Measurements from ENCODE around the gene NTM.

The NTM gene

DNA sequence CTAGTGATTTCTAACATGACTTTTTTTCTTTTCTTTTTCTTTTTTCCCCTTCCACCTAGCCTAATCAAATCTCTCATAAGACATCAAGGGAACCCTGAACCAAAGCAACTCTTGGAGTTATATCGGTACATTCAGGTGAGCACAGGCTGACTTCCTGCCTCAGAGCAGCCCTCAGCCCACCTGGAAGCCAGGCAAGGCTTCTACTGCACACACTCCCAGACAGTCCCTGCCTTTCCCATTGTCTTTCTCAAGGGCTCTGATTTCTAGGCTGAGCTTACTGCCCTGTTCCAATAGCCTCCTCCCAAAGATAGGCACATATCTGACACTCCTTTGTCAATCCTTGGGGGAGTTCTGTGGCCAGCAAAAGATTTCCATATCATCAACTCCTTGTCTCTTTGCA is 629.5 kb downstream of the NTM start (continued):
- TF ChIP-seq, protein P1, sequence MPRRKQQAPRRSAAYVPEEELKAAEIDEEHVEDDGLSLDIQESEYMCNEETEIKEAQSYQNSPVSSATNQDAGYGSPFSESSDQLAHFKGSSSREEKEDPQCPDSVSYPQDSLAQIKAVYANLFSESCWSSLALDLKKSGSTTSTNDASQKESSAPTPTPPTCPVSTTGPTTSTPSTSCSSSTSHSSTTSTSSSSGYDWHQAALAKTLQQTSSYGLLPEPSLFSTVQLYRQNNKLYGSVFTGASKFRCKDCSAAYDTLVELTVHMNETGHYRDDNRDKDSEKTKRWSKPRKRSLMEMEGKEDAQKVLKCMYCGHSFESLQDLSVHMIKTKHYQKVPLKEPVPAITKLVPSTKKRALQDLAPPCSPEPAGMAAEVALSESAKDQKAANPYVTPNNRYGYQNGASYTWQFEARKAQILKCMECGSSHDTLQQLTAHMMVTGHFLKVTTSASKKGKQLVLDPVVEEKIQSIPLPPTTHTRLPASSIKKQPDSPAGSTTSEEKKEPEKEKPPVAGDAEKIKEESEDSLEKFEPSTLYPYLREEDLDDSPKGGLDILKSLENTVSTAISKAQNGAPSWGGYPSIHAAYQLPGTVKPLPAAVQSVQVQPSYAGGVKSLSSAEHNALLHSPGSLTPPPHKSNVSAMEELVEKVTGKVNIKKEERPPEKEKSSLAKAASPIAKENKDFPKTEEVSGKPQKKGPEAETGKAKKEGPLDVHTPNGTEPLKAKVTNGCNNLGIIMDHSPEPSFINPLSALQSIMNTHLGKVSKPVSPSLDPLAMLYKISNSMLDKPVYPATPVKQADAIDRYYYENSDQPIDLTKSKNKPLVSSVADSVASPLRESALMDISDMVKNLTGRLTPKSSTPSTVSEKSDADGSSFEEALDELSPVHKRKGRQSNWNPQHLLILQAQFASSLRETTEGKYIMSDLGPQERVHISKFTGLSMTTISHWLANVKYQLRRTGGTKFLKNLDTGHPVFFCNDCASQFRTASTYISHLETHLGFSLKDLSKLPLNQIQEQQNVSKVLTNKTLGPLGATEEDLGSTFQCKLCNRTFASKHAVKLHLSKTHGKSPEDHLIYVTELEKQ (tag by site-specific recombination; IDR thresholded peaks at IDR 0.05; ENCODE audit: borderline replicate concordance) = no peak
- TF ChIP-seq, protein P2, sequence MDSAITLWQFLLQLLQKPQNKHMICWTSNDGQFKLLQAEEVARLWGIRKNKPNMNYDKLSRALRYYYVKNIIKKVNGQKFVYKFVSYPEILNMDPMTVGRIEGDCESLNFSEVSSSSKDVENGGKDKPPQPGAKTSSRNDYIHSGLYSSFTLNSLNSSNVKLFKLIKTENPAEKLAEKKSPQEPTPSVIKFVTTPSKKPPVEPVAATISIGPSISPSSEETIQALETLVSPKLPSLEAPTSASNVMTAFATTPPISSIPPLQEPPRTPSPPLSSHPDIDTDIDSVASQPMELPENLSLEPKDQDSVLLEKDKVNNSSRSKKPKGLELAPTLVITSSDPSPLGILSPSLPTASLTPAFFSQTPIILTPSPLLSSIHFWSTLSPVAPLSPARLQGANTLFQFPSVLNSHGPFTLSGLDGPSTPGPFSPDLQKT (IDR thresholded peaks at IDR 0.05; ENCODE audit: borderline replicate concordance, low read depth, low read length) = no peak
- no peak for TF ChIP-seq ZNF629 (tag by site-specific recombination; IDR thresholded peaks at IDR 0.05)
- TF ChIP-seq SCRT2 (tag by site-specific recombination; IDR thresholded peaks at IDR 0.05) = no peak

DNA sequence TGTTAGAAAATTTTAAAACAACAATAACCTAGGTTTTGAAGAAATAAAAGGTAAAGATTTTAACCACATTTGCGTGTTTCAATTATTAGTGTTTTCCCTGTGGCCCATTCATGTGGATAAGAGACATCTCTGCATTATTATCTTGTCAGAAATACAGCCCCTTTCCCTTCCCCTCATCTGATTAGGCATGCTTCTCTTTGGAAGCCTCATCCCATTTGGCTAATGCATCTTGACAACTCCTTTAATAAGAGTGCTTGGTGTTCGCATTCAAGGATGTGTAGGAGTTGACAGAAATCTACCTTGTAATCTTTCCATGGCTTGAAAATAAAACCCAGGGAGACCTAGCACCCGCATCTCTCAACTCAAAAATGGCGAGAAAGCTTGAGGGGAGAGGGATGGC is 635.5 kb downstream of the NTM start:
- no peaks in the 10 kb centered on the region for H3K4me1 ChIP-seq (ENCODE audit: control insufficient read depth, insufficient read depth, low read length)
- TF ChIP-seq ZNF629 (tag by site-specific recombination; IDR thresholded peaks at IDR 0.05) (no peak), ZNF121 (tag by site-specific recombination; IDR thresholded peaks at IDR 0.05) (no peak), ZBTB8A (tag by site-specific recombination; IDR thresholded peaks at IDR 0.05) (no peak), ZNF610 (tag by site-specific recombination; IDR thresholded peaks at IDR 0.05; ENCODE audit: borderline replicate concordance) (no peak)
- TF ChIP-seq, protein P3, sequence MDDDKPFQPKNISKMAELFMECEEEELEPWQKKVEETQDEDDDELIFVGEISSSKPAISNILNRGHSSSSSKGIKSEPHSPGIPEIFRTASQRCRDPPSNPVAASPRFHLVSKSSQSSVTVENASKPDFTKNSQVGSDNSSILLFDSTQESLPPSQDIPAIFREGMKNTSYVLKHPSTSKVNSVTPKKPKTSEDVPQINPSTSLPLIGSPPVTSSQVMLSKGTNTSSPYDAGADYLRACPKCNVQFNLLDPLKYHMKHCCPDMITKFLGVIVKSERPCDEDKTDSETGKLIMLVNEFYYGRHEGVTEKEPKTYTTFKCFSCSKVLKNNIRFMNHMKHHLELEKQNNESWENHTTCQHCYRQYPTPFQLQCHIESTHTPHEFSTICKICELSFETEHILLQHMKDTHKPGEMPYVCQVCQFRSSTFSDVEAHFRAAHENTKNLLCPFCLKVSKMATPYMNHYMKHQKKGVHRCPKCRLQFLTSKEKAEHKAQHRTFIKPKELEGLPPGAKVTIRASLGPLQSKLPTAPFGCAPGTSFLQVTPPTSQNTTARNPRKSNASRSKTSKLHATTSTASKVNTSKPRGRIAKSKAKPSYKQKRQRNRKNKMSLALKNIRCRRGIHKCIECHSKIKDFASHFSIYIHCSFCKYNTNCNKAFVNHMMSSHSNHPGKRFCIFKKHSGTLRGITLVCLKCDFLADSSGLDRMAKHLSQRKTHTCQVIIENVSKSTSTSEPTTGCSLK (tag by site-specific recombination; IDR thresholded peaks at IDR 0.05) = no peak
- ChIA-PET POLR2A (no interaction called here), CTCF (interaction anchor here (0.6 kb wide), 1 partner anchor 270 kb away, joined by 3 read pairs; no protein-coding TSS in a partner anchor)
- no peaks in the 10 kb centered on the region for H3K36me3 ChIP-seq (ENCODE audit: control insufficient read depth in 2 of 2, insufficient read depth in 1 of 2, low read length in 2 of 2)
- no peak overlapping the region for H3K4me3 ChIP-seq (ENCODE audit: low read depth, low read length)
- H3K9me3 ChIP-seq (ENCODE audit: control insufficient read depth, insufficient read depth, low read depth, low read length) = no peaks in the 10 kb centered on the region
- no peak overlapping the region for H3K27ac ChIP-seq (ENCODE audit: extremely low read depth, low read depth, low read length)

DNA sequence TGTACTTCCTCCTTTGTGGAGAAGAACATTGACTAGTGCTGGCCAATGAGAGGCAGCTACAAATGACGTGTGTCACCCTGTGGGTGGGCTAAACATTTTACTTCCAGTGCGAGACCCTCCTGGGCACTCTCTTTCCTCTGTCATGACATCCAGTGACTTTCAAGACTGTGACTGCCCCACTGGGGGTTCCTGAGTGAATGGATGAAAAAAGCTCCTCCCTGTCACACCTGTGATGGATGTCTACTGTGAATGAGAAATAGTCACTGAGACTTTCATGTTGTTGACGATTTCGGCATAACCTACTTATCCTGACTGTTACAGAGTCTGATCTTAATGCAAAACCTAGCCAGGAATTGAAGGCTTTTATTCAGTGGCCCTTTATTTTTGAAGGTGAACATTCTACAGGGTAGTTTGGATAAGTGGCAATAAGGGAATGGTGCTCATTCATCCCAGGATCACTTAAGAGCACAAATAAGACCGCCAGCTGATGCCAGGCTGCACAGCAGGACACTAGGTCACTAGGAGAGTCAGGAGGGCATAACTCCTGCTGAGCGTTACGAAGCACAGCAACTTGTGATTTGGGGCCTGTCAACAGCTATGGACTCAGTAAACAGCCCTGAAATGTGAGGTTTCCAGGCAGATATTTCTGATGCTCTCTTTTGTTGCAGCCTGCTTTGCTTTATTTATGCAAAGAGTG is 636.6 kb downstream of the NTM start:
- ChIA-PET CTCF (interaction anchor here (0.7 to 1.0 kb wide), 2 partner anchors 96 to 946 kb away, joined by 3 to 4 read pairs; no protein-coding TSS in a partner anchor), POLR2A (no interaction called here)
- no peaks in the 10 kb centered on the region for H3K36me3 ChIP-seq (ENCODE audit: control insufficient read depth in 2 of 2, insufficient read depth in 1 of 2, low read length in 2 of 2)
- H3K27ac ChIP-seq (ENCODE audit: extremely low read depth, low read depth, low read length) = no peak overlapping the region
- H3K4me3 ChIP-seq (ENCODE audit: low read depth, low read length) = no peak overlapping the region
- TF ChIP-seq ZIC2 (tag by site-specific recombination; IDR thresholded peaks at IDR 0.05) = 0 out of 2 replicates have a peak, but pooled peaks have one; percentile 10
- TF ChIP-seq ZNF529 (tag by site-specific recombination; IDR thresholded peaks at IDR 0.05; ENCODE audit: insufficient replicate concordance) = no peak
- TF ChIP-seq REPIN1 (tag by site-specific recombination; IDR thresholded peaks at IDR 0.05; ENCODE audit: low read depth) = no peak
- no peak for TF ChIP-seq ZSCAN30 (tag by site-specific recombination; IDR thresholded peaks at IDR 0.05)
- H3K9me3 ChIP-seq (ENCODE audit: control insufficient read depth, insufficient read depth, low read depth, low read length) = no peaks in the 10 kb centered on the region
- H3K4me1 ChIP-seq (ENCODE audit: control insufficient read depth, insufficient read depth, low read length) = no peaks in the 10 kb centered on the region

All from HEK293 (cell line).